ENCODE results near the gene ACSM2A.
"Not testable (repeated sequence)": the region's sequence is repeated elsewhere in the genome, so short reads cannot be mapped to it uniquely, and the experiment has no call there.

Gene ACSM2A

DNA sequence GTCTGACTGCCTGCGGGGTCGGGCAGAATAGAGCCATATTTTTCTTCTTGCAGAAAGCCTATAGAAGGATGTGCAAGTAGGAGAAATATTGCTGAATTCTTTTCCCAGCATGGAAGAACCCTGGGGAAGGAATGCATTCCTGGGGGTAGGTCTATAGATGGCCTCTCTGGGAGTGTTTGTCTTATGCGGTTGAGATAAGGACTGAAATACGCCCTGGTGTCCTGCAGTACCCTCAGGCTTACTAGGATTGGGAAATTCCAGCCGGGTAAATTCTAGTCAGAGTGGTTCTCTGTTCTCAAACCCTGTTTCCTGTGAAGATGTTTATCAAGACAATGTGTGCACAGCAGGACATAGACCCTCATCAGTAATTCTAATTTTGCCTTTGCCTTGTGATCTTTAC is 2.3 kb downstream of the ACSM2A start:
- DNase-seq, result not testable (repeated sequence)

DNA sequence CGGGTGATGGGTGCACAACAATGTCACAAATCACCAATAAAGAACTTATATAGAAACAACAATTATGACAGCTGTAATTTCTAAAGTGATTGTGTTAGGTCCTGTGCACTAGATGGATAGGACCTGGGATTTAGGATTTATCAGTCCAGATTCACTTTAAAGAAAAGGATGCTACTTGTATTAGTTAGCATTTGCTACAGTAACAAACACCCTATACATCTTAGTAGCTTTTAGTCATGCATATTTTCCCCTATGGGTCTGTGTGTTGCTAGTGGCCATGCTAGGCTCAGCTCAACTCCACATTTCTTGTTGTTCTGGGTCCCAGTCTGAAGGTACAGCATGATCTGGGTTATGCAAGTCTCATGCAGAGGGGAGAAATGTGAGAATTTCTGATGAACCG is 7.9 kb downstream of the ACSM2A start:
- not testable (repeated sequence) for DNase-seq

DNA sequence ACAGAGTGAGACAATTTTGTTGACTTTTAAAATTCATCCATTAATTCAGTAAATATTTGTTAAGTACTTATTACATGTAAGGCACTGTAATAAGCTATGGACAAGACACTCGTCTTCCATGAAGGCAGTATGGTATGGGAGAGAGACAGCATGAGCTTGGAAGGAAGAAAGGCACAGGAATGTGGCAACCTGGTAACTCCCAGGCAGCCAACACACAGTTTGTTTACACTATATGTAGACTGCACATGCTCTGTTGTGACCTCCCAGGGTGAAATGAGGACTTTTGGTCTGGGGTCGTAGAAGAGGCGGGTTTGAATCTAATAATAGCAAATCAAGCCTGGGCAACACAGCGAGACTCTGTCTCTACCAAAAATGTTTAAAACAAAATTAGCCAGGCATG is 9.0 kb downstream of the ACSM2A start:
- DNase-seq, result not testable (repeated sequence)

- not testable (repeated sequence) for DNase-seq
Measured at GRCh38 chr16:20468954-20469353, 17.6 kb downstream of the ACSM2A start.

- DNase-seq, result not testable (repeated sequence)
Measured at GRCh38 chr16:20469930-20470329, 18.6 kb downstream of the ACSM2A start.

DNA sequence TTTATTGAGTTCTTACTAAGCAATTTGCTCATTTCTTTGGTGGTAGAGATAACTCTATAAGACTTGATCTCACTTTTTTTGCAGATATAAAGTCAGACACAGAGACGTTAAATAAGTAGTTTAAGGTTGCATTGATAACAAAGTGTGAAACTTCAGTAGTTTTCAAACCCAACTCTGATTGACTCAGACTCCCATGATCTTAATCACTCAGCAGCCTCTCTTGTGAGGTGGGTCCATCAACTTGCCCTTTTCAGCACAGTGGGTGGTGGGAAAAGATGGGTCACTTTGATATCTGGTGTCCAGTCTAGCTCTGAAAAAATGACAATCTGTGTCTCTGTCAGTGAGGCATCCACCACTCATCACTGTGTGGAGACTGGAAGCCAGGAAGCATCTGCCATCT is 19.4 kb downstream of the ACSM2A start:
- not testable (repeated sequence) for DNase-seq

DNA sequence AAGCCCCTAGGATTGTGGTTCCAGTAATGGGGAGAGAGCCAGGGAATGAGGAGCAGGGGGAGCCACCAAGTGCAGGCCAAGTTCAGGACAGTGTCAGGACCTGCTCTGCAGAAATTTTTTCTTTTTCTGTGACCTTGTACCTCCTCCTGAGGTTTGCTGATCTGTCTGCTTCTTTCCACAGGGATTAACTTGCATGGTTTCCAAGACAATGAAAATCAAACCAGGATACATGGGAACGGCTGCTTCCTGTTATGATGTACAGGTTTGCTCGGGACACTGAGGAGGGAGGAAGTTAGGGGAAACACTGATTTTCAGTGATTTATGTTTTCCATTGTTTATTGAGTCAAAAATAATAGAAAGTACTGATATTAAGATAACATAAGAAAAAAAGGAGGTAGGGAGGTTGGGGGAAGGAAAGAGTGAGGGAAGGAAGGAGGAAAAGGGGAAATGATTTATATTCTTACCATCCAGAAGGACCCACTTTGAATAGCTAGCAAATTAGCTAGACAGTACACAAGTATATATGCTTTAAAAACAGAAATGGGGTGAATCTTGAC is 25.9 kb downstream of the ACSM2A start:
- not testable (repeated sequence) for DNase-seq

- not testable (repeated sequence) for DNase-seq
Measured at GRCh38 chr16:20483989-20484388, 32.7 kb downstream of the ACSM2A start.

DNA sequence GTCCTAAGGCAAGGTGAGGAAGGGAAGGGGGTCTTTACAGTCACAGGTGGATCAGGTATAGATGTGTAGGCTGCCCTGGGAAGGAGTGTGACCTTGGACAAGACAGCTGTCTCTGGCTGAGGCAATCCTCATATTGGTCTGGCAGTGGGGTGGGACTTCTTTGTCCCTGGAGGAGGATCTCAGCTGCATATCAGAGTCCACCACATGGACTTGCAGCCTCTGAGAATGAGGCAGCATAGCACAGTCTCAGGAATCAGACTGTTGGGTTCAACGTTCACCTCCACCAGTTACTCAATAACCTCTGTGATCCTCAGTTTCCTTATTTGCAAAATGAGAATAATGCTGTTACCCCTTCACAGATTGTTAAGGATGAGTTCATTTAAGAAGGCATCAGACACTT is 33.4 kb downstream of the ACSM2A start:
- DNase-seq, result no peak

DNA sequence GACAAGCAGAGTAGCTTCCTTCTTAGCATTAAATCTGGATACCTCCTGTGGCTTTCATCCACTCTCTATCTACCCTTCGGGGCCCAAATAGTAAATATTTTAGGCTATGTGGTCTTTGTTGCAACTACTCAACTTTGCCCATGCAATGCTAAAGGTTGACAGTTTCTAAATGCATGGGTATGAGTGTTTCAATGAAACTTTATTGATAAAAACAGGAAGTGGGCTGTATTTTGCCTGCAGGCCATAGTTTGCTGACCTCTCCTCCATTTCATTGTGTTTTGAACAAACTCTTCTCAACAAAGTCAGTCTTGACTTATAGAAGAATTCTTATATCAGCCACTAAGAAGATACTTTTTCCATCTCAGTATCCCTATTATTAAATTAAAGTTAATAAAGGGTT is 34.1 kb downstream of the ACSM2A start:
- no peak for DNase-seq

DNA sequence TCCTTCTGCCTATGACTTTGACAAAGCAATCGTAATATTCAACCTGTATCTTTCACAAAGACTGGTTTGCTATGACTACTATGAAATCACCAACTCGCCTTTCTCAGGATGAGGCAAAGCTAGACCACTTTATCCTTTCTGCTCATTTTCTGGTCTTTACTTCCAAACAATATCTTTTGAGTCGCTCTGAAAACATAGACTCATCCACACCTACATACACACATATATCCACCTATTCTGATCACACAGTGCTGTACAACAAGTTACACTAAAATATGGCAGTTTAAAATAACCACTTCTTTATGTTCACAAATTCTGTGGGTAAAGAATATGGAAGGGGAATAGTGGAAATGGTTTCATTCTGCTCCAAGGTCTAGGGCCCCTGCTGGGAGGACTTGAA is 39.7 kb downstream of the ACSM2A start:
- not testable (repeated sequence) for DNase-seq

- not testable (repeated sequence) for DNase-seq
Measured at GRCh38 chr16:20491448-20491847, 40.1 kb downstream of the ACSM2A start.

DNA sequence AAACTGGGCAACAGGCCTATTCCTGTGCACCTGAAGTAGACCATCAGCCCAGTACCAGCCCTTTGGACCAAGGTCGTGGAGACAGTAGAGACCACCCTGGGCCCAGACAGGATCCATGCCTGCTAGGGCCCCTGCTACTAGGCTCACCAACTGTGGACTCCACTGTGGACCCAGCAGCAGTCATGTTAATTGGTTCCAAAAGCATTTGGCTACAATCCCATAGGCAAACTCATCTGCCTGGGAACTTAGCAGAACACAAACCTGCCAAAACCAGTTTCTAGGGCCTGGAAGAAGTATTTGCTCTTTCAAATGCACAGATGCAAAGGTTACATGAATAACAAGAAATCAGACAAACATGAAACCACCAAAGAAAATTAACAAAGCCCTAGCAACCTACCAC is 53.1 kb downstream of the ACSM2A start:
- no peak for DNase-seq

DNA sequence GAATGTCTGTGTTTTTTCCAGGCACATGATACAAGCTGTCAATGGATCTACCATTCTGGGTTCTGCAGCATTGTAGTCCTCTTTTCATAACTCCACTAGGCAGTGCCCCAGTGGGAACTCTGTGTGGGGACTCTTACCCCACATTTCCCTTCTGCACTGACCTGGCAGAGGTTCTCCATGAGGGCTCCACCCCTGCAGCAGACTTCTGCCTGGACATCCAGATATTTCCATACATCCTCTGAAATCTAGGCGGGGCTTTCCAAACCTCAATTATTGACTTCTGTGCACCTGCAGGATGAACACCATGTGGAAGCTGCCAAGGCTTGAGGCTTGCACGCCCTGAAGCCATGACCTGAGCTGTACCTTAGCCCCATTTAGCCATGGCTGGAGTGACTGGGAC is 56.0 kb downstream of the ACSM2A start:
- DNase-seq, result no peak

DNA sequence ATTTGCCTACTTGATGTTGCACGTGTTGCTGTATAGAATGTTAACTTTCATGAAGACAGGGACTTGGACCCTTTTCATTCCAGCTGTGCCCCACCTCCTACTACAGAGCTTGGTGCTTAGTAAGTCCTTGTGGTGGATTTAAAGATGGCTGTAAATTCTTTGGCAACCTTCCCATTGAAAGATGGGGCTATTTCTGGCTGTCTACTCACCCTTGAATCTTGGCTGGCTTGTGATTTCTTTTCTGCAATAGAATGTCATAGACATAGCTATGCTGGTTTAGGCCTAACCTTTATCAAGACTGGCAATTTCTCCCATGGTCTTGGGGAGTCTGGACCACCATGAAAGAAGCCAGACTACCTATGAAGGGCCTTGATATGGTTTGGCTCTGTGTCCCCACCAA is 59.0 kb downstream of the ACSM2A start:
- no peak for DNase-seq

DNA sequence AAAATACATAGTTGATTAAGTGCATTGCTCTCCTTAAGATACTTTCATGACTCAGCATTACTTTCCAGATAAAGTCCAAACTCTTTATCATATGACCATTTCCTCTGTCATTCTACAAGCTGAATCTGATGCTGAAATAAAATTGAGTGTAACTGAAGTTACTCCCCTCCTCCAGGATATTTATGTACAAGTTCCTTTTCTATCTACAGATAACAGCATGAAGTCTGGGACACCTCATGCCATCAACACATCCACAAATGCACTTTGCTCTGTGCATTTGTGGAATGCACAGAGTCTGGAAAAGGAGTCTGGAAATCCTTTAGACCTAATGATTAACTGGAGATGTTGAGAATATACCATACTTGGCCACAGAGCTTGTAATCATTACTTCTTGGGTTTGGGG is 64.4 kb downstream of the ACSM2A start:
- DNase-seq, result no peak

- no peak for DNase-seq
Measured at GRCh38 chr16:20517149-20517548, 65.8 kb downstream of the ACSM2A start.

- DNase-seq, result no peak
Measured at GRCh38 chr16:20519231-20519630, 67.9 kb downstream of the ACSM2A start.

DNA sequence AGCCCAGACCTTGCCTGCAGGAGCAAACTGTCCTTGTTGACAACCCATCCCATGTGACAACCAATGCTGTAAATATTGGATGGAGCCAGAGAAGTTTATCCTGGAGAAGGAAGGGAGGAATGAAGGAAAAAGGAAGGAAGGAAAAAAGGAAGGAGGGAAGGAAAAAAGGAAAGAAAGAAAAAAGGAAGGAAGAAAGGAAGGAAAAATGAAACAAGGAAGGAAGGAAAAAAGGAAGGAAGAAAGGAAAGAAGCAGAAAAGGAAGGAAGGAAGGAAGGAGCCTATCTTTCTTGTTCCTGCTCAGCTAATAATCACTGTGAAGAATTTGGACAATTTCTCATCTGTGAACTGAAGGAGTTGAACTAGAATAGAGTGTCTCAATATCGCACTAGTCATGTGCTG is 68.8 kb downstream of the ACSM2A start:
- no peak for DNase-seq

GRCh38 chr16:20531795-20532194 is 80.5 kb downstream of the ACSM2A start:
- DNase-seq, result not testable (repeated sequence)

- DNase-seq, result not testable (repeated sequence)
Measured at GRCh38 chr16:20532284-20532792, 81.0 kb downstream of the ACSM2A start.

- DNase-seq, result not testable (repeated sequence)
Measured at GRCh38 chr16:20536669-20537068, 85.3 kb downstream of the ACSM2A start.
